GM18870 (cell line): ENCODE results near the gene ZDHHC6.
"Not testable (repeated sequence)": the region's sequence is repeated elsewhere in the genome, so short reads cannot be mapped to it uniquely, and the experiment has no call there.

ENCODE experiments used
- ATAC-seq: cut with Tn5 transposase; IDR thresholded peaks from one replicate; pipeline ENCODE4 v1.9.1; 2021; ENCODE audit warnings: moderate library complexity; ENCODE audit not compliant: unreplicated experiment

ZDHHC6 gene

GRCh38 chr10:112446055-112446854 lies 459 bp downstream of the ZDHHC6 start:
- peak; percentile 44 for ATAC-seq

- ATAC-seq: no peak
These were observed 4.7 kb downstream of the ZDHHC6 start for GRCh38 chr10:112442063-112442462.

- no peak for ATAC-seq
These were observed 5.2 kb downstream of the ZDHHC6 start for GRCh38 chr10:112441520-112441919.

- no peak for ATAC-seq
These were observed 8.4 kb downstream of the ZDHHC6 start for GRCh38 chr10:112438356-112438755.

GRCh38 chr10:112434988-112435619 lies 11.6 kb downstream of the ZDHHC6 start:
- ATAC-seq: no peak

GRCh38 chr10:112433136-112433535 lies 13.6 kb downstream of the ZDHHC6 start:
- no peak for ATAC-seq

GRCh38 chr10:112429654-112430230 lies 17.0 kb downstream of the ZDHHC6 start:
- no peak for ATAC-seq

GRCh38 chr10:112429147-112429546 lies 17.6 kb downstream of the ZDHHC6 start:
- ATAC-seq: no peak

GRCh38 chr10:112426111-112426510 lies 20.6 kb downstream of the ZDHHC6 start:
- no peak for ATAC-seq

- ATAC-seq: no peak
These were observed 22.1 kb downstream of the ZDHHC6 start for GRCh38 chr10:112424651-112425050.

GRCh38 chr10:112421731-112422130 lies 25.0 kb downstream of the ZDHHC6 start:
- ATAC-seq: no peak

- no peak for ATAC-seq
These were observed 34.0 kb downstream of the ZDHHC6 start for GRCh38 chr10:112412696-112413095.

GRCh38 chr10:112409755-112410154 lies 37.0 kb downstream of the ZDHHC6 start:
- no peak for ATAC-seq

- no peak for ATAC-seq
These were observed 37.4 kb downstream of the ZDHHC6 start for GRCh38 chr10:112409299-112409698.

- no peak for ATAC-seq
These were observed 39.0 kb downstream of the ZDHHC6 start for GRCh38 chr10:112407696-112408095.

GRCh38 chr10:112406806-112407205 lies 39.9 kb downstream of the ZDHHC6 start:
- not testable (repeated sequence) for ATAC-seq

GRCh38 chr10:112404617-112405016 lies 42.1 kb downstream of the ZDHHC6 start:
- no peak for ATAC-seq

GRCh38 chr10:112402917-112403316 lies 43.8 kb downstream of the ZDHHC6 start:
- ATAC-seq: no peak

- ATAC-seq: no peak
These were observed 49.1 kb downstream of the ZDHHC6 start for GRCh38 chr10:112397592-112397991.

- ATAC-seq: no peak
These were observed 50.7 kb downstream of the ZDHHC6 start for GRCh38 chr10:112395809-112396530.

GRCh38 chr10:112394475-112394875 lies 52.2 kb downstream of the ZDHHC6 start:
- no peak for ATAC-seq
